ENCODE data around the gene PISD. TPM values are rescaled to one million over a fixed set of nuclear protein-coding genes. Genes with fewer than 3 reads are reported as not detected.
A peak's percentile ranks its signal among the peaks of the same experiment; 100 is the strongest.

Gene PISD
- total RNA-seq, 1 experiment from 2014 or later, result 31.6 TPM

- no peaks in the 10 kb centered on the region for H3K9me2 ChIP-seq (replicated peaks; ENCODE audit: insufficient read depth, low read length)
- H4K20me1 ChIP-seq (ENCODE audit: insufficient read depth, low read depth, low read length), result peaks cover 17% of the 10 kb centered on the region
Measured at GRCh38 chr22:31619611-31620300, 42.3 kb downstream of the PISD start.

GRCh38 chr22:31618471-31619176 lies 43.4 kb downstream of the PISD start:
- no peak for DNase-seq
- peaks cover 9% of the 10 kb centered on the region for H4K20me1 ChIP-seq (ENCODE audit: insufficient read depth, low read depth, low read length)
- no peaks in the 10 kb centered on the region for H3K9me3 ChIP-seq (ENCODE audit: low read length)
- no peak overlapping the region for H3K27ac ChIP-seq (ENCODE audit: low read length)
- no peak overlapping the region for H3K4me3 ChIP-seq (ENCODE audit: low read length)
- peaks cover 4% of the 10 kb centered on the region; the same call in 1 of the 2 replicates for H3K79me2 ChIP-seq (ENCODE audit: low read length)
- H3K9me2 ChIP-seq (replicated peaks; ENCODE audit: insufficient read depth, low read length), result no peaks in the 10 kb centered on the region
- no peaks in the 10 kb centered on the region for H3K27me3 ChIP-seq (ENCODE audit: low read length)
- H3K4me2 ChIP-seq (ENCODE audit: low read depth, low read length, poor library complexity, severe bottlenecking), result no peak overlapping the region
- no peak overlapping the region for H3K9ac ChIP-seq (ENCODE audit: low read length)
- peaks cover 14% of the 10 kb centered on the region for H3K36me3 ChIP-seq (ENCODE audit: insufficient read depth, low read length)
- no peak overlapping the region for H2AFZ ChIP-seq (ENCODE audit: low read length)
- H3K4me1 ChIP-seq (ENCODE audit: low read length), result peaks cover 12% of the 10 kb centered on the region

More at GRCh38 chr22:31619611-31620300, 42.3 kb downstream of the PISD start:
- H3K27me3 ChIP-seq (ENCODE audit: low read length), result no peaks in the 10 kb centered on the region
- H2AFZ ChIP-seq (ENCODE audit: low read length), result no peak overlapping the region
- peaks cover 9% of the 10 kb centered on the region for H3K79me2 ChIP-seq (ENCODE audit: low read length)
- H3K9ac ChIP-seq (ENCODE audit: low read length), result no peak overlapping the region
- H3K4me2 ChIP-seq (ENCODE audit: low read depth, low read length, poor library complexity, severe bottlenecking), result no peak overlapping the region
- no peak overlapping the region for H3K27ac ChIP-seq (ENCODE audit: low read length)
- no peak for DNase-seq
- peaks cover 14% of the 10 kb centered on the region for H3K36me3 ChIP-seq (ENCODE audit: insufficient read depth, low read length)
- peaks cover 7% of the 10 kb centered on the region for H3K4me1 ChIP-seq (ENCODE audit: low read length)
- H3K9me3 ChIP-seq (ENCODE audit: low read length), result no peaks in the 10 kb centered on the region
- H3K4me3 ChIP-seq (ENCODE audit: low read length), result no peak overlapping the region

- no peak overlapping the region for H3K27ac ChIP-seq (ENCODE audit: low read length)
- H3K36me3 ChIP-seq (ENCODE audit: insufficient read depth, low read length), result peaks cover 14% of the 10 kb centered on the region
- H3K79me2 ChIP-seq (ENCODE audit: low read length), result peaks cover 4% of the 10 kb centered on the region; the same call in 1 of the 2 replicates
- DNase-seq, result no peak
- no peaks in the 10 kb centered on the region for H3K9me2 ChIP-seq (replicated peaks; ENCODE audit: insufficient read depth, low read length)
- no peak overlapping the region for H3K4me2 ChIP-seq (ENCODE audit: low read depth, low read length, poor library complexity, severe bottlenecking)
- no peaks in the 10 kb centered on the region for H3K9me3 ChIP-seq (ENCODE audit: low read length)
- H4K20me1 ChIP-seq (ENCODE audit: insufficient read depth, low read depth, low read length), result peaks cover 3% of the 10 kb centered on the region
- no peaks in the 10 kb centered on the region for H3K27me3 ChIP-seq (ENCODE audit: low read length)
- H3K9ac ChIP-seq (ENCODE audit: low read length), result no peak overlapping the region
- no peak overlapping the region for H3K4me3 ChIP-seq (ENCODE audit: low read length)
- H3K4me1 ChIP-seq (ENCODE audit: low read length), result peaks cover 12% of the 10 kb centered on the region
- no peak overlapping the region for H2AFZ ChIP-seq (ENCODE audit: low read length)
Measured at GRCh38 chr22:31618057-31618456, 44.0 kb downstream of the PISD start.

- Histone ChIP-seq H2AFZ (ENCODE audit: low read length) (no peak overlapping the region), H3K27me3 (ENCODE audit: low read length) (no peaks in the 10 kb centered on the region), H3K27ac (ENCODE audit: low read length) (no peak overlapping the region), H3K9me2 (replicated peaks; ENCODE audit: insufficient read depth, low read length) (no peaks in the 10 kb centered on the region), H3K36me3 (ENCODE audit: insufficient read depth, low read length) (peaks cover 14% of the 10 kb centered on the region), H3K4me1 (ENCODE audit: low read length) (peaks cover 8% of the 10 kb centered on the region), H4K20me1 (ENCODE audit: insufficient read depth, low read depth, low read length) (no peaks in the 10 kb centered on the region; the same call in 1 of the 2 replicates), H3K9ac (ENCODE audit: low read length) (no peak overlapping the region), H3K79me2 (ENCODE audit: low read length) (no peaks in the 10 kb centered on the region), H3K4me3 (ENCODE audit: low read length) (no peak overlapping the region), H3K4me2 (ENCODE audit: low read depth, low read length, poor library complexity, severe bottlenecking) (no peak overlapping the region), H3K9me3 (ENCODE audit: low read length) (no peaks in the 10 kb centered on the region)
- DNase-seq, result no peak
Measured at GRCh38 chr22:31616315-31616980, 45.6 kb downstream of the PISD start.

DNA sequence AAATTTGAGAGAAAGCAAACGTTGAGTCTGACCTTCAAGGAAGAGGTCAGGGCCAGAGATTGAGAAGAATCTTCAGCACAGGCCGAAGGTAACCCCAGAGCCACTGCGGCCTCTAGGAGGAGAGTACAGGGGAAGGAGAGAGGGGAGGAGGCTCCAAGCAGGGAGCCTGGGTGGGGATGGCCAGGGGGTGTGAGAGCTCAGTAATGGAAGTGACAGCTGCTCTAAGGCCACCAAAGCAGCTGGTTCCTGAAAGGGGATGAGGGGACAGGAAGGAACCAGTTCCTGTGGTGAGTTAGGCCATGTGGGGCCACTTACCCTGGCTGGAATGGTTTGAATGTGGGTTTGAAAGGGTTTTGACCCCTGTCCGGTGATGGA lies 46.1 kb downstream of the PISD start:
- H3K27ac ChIP-seq (ENCODE audit: low read length), result no peak overlapping the region; the same call in 1 of the 2 replicates
- H3K36me3 ChIP-seq (ENCODE audit: insufficient read depth, low read length), result peaks cover 14% of the 10 kb centered on the region
- no peak overlapping the region for H2AFZ ChIP-seq (ENCODE audit: low read length)
- no peak overlapping the region for H3K4me3 ChIP-seq (ENCODE audit: low read length)
- H3K4me2 ChIP-seq (ENCODE audit: low read depth, low read length, poor library complexity, severe bottlenecking), result no peak overlapping the region
- no peaks in the 10 kb centered on the region for H3K9me3 ChIP-seq (ENCODE audit: low read length)
- H3K4me1 ChIP-seq (ENCODE audit: low read length), result peaks cover 8% of the 10 kb centered on the region
- H3K79me2 ChIP-seq (ENCODE audit: low read length), result no peaks in the 10 kb centered on the region
- H3K9ac ChIP-seq (ENCODE audit: low read length), result no peak overlapping the region
- no peak for DNase-seq
- H3K9me2 ChIP-seq (replicated peaks; ENCODE audit: insufficient read depth, low read length), result no peaks in the 10 kb centered on the region
- H3K27me3 ChIP-seq (ENCODE audit: low read length), result no peaks in the 10 kb centered on the region
- no peaks in the 10 kb centered on the region; the same call in 1 of the 2 replicates for H4K20me1 ChIP-seq (ENCODE audit: insufficient read depth, low read depth, low read length)

- Histone ChIP-seq H4K20me1 (ENCODE audit: insufficient read depth, low read depth, low read length) (no peaks in the 10 kb centered on the region; the same call in 1 of the 2 replicates), H3K9me2 (replicated peaks; ENCODE audit: insufficient read depth, low read length) (no peaks in the 10 kb centered on the region), H3K4me2 (ENCODE audit: low read depth, low read length, poor library complexity, severe bottlenecking) (no peak overlapping the region), H2AFZ (ENCODE audit: low read length) (no peak overlapping the region), H3K9me3 (ENCODE audit: low read length) (no peaks in the 10 kb centered on the region), H3K9ac (ENCODE audit: low read length) (no peak overlapping the region), H3K79me2 (ENCODE audit: low read length) (no peaks in the 10 kb centered on the region), H3K4me1 (ENCODE audit: low read length) (peaks cover 8% of the 10 kb centered on the region), H3K27me3 (ENCODE audit: low read length) (no peaks in the 10 kb centered on the region), H3K36me3 (ENCODE audit: insufficient read depth, low read length) (peaks cover 14% of the 10 kb centered on the region), H3K27ac (ENCODE audit: low read length) (no peak overlapping the region; the same call in 1 of the 2 replicates), H3K4me3 (ENCODE audit: low read length) (no peak overlapping the region)
- no peak for DNase-seq
Measured at GRCh38 chr22:31615491-31615860, 46.5 kb downstream of the PISD start.

DNA sequence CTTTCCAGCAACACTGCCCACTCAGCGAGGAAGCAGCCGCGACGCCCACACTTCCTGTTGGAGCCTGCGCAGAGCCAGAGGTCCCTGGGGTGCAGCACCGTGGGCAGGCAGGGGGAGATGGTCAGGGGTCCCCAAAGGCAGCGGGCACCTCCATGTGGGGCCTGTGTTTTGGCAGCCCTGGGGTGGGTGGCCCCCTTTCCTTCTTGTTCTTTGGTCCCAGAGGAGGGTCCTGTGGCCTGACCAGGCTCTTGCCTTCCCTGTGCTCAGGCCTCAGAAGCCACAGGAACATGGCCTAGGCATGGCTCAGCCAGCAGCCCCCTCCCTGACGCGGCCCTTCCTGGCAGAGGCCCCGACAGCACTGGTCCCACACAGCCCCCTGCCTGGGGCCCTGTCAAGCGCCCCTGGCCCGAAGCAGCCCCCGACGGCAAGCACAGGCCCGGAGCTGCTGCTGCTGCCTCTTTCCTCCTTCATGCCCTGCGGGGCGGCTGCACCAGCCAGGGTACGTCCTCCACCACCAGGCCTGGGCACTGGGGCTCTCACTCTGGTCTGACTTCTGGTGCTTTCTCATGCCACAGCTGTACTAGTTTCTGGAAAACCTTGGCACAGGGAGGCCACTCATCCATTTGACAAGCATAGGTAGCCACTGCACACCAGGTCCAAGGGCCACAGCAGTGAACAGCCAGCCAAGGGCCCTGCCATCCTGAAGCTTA lies 47.1 kb downstream of the PISD start:
- Histone ChIP-seq H3K27me3 (ENCODE audit: low read length) (no peaks in the 10 kb centered on the region), H4K20me1 (ENCODE audit: insufficient read depth, low read depth, low read length) (no peaks in the 10 kb centered on the region; the same call in 1 of the 2 replicates)

More for the DNA sequence above, 47.1 kb downstream of the PISD start:
- DNase-seq, result no peak
- no peak overlapping the region for H2AFZ ChIP-seq (ENCODE audit: low read length)
- no peaks in the 10 kb centered on the region for H3K79me2 ChIP-seq (ENCODE audit: low read length)
- no peaks in the 10 kb centered on the region for H3K9me3 ChIP-seq (ENCODE audit: low read length)
- peaks cover 14% of the 10 kb centered on the region for H3K36me3 ChIP-seq (ENCODE audit: insufficient read depth, low read length)
- H3K9ac ChIP-seq (ENCODE audit: low read length), result 0 out of 2 replicates have a peak overlapping the region, but pooled peaks have one; percentile 27
- H3K27ac ChIP-seq (ENCODE audit: low read length), result no peak overlapping the region
- H3K4me2 ChIP-seq (ENCODE audit: low read depth, low read length, poor library complexity, severe bottlenecking), result no peak overlapping the region
- H3K9me2 ChIP-seq (replicated peaks; ENCODE audit: insufficient read depth, low read length), result no peaks in the 10 kb centered on the region
- H3K4me3 ChIP-seq (ENCODE audit: low read length), result no peak overlapping the region
- H3K4me1 ChIP-seq (ENCODE audit: low read length), result peaks cover 8% of the 10 kb centered on the region

Measured in Karpas-422 (cell line).